Activated CD8-positive, alpha-beta T cell treated with anti-CD3 and anti-CD28 coated beads, Interleukin-2, amount 10 ng/mL, durations not matched to agents 7 days and 5 days (primary cell): Measurements from ENCODE around the gene RPP14. TPM values are rescaled to one million over a fixed set of nuclear protein-coding genes. Genes with fewer than 3 reads are reported as not detected.
A peak's percentile ranks its signal among the peaks of the same experiment; 100 is the strongest.
"Not testable (repeated sequence)": the region's sequence is repeated elsewhere in the genome, so short reads cannot be mapped to it uniquely, and the experiment has no call there.

ENCODE experiments used
- ATAC-seq: fragments of 150-1000 bp; cut with Tn5 transposase; one replicate; pipeline ENCODE4 v1.10.0; 2021; ENCODE audit warnings: moderate library complexity
- CTCF ChIA-PET: fragments of 350-600 bp; sonication (Branson Sonifier 250); formaldehyde crosslinking; loops from one replicate; lab custom pipeline; 2021; ENCODE audit warnings: antibody characterized with exemption; lab: Charles Lee
- POLR2A ChIA-PET: fragments of 350-600 bp; sonication (Branson Sonifier 250); formaldehyde crosslinking; loops from one replicate; lab custom pipeline; 2021; ENCODE audit warnings: antibody characterized with exemption; lab: Charles Lee
- DNase-seq: peaks from one replicate; pipeline ENCODE4 v3.0.0-alpha.2; 2020
- H3K27ac Mint-ChIP-seq: one replicate; pipeline ENCODE4 v1.8.0; 2021; ENCODE audit warnings: mild to moderate bottlenecking, mixed read lengths
- H3K27me3 Mint-ChIP-seq: one replicate; pipeline ENCODE4 v1.8.0; 2021; ENCODE audit warnings: low read depth, mixed read lengths
- H3K36me3 Mint-ChIP-seq: one replicate; pipeline ENCODE4 v1.8.0; 2021; ENCODE audit warnings: low read depth, mixed read lengths
- H3K4me1 Mint-ChIP-seq: one replicate; pipeline ENCODE4 v1.8.0; 2021; ENCODE audit warnings: low read depth, mixed read lengths
- H3K4me3 Mint-ChIP-seq: one replicate; pipeline ENCODE4 v1.8.0; 2021; ENCODE audit warnings: mild to moderate bottlenecking, mixed read lengths
- H3K9me3 Mint-ChIP-seq: one replicate; pipeline ENCODE4 v1.8.0; 2022; ENCODE audit warnings: mixed read lengths; ENCODE audit not compliant: insufficient read depth
- total RNA-seq, 2 experiments: library from RNA; stranded (reverse); gene quantifications; one replicate each; pipeline ENCODE4 v1.2.3, GENCODE V29; 2021

Gene RPP14
- total RNA-seq, 2 experiments from 2014 or later, result 12.8 to 15.1 TPM

DNA sequence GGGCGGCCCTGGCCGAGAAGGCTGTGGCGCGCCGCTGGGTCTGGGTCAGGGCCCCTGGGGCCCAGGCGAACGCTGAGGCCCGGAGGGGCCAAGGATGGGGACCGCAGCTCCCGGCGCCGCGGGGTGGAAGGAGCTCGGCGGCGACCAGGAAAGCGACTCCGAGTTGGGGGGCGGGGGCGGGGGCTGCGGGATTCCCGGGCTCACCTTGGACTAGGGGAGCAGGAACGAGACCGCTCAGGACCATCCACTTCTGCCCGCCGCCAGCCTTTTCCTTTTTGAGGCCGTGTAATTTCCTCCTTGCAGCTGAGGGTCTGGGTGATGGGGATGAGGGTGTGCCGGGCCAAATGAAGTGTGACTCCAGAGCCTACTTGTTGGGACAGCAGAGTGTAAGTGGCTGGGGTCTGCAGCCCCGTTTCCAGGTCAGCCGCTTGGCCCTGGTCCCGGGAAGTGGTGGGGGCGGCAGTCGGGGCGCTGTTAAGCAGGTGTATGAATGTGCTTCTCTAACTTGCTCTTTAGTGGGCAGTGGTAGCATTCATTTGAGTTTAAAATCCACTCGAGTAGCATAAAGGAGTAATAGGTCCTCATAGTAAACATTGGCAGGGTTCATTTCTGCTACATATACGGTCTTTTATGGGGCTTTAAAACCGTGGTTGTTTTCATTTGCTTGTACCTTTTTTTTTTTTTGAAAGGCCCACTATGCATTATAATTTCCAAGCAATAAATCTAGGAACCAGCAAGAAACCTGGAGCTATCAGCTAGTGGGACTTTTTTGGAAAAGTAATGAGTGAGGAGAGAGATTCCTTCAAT, 27.4 kb downstream of the RPP14 start:
- POLR2A ChIA-PET, result interaction anchor here (0.6 to 5.7 kb wide), 4 partner anchors 17 to 736 kb away, joined by 3 to 42 read pairs (median 3); no protein-coding TSS in a partner anchor
- H3K9me3 Mint-ChIP-seq, result no peaks in the 10 kb centered on the region
- peaks cover 41% of the 10 kb centered on the region for H3K4me1 Mint-ChIP-seq
- peak overlapping the region; percentile 100 for H3K4me3 Mint-ChIP-seq
- no peaks in the 10 kb centered on the region for H3K27me3 Mint-ChIP-seq
- CTCF ChIA-PET, result interaction anchor here (0.6 to 6.5 kb wide), 14 partner anchors 9 to 199 kb away, joined by 3 to 55 read pairs (median 4); partner anchors contain the start of genes HTD2, KCTD6 and RPP14
- DNase-seq, result peak; percentile 55
- peak; percentile 40 for ATAC-seq
- peaks cover 11% of the 10 kb centered on the region for H3K36me3 Mint-ChIP-seq
- peak overlapping the region; percentile 94 for H3K27ac Mint-ChIP-seq

DNA sequence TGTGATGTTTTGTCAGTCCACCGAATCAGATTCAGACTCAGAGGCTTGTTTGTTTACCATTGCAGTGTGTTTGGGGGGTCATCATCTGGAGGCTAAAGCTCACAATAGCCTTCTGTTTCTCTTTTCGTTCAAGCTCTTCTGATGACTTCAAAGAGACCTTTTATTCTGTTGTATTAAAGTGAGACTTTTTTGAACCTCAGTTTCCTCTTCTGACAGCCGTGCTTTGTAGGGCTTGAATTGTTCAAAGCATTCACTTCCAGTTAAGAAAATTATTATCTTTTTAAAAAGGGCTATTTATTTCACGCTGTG, 27.9 kb downstream of the RPP14 start:
- Mint-ChIP-seq H3K9me3 (no peaks in the 10 kb centered on the region), H3K27me3 (no peaks in the 10 kb centered on the region), H3K36me3 (peaks cover 16% of the 10 kb centered on the region), H3K27ac (peak overlapping the region; percentile 94), H3K4me3 (peak overlapping the region; percentile 100), H3K4me1 (peaks cover 41% of the 10 kb centered on the region)
- CTCF ChIA-PET, result interaction anchor here (0.7 to 6.5 kb wide), 14 partner anchors 9 to 199 kb away, joined by 3 to 55 read pairs (median 4); partner anchors contain the start of genes HTD2, KCTD6 and RPP14
- no peak for DNase-seq
- ATAC-seq, result no peak
- POLR2A ChIA-PET, result interaction anchor here (0.6 to 5.7 kb wide), 3 partner anchors 12 to 92 kb away, joined by 3 to 42 read pairs (median 4); no protein-coding TSS in a partner anchor

DNA sequence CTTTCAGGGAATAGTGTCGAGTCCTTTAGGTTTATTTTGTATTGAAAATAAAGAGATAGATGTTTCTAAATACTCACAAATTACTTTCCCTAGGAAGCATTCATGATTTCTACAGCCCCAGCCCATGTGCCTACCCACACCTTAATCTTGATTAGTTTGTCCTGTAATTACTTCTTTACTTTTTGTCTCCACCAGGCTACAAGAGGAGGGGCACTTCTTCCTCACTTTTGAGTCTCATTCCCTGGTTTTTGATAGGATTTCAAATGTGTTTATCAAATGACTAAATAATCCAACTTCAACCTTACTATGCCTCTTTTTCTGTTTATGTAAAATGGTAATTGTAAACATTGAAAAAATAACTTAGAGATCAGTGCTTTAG, 28.4 kb downstream of the RPP14 start:
- POLR2A ChIA-PET, result interaction anchor here (1.3 to 5.7 kb wide), 2 partner anchors 12 to 15 kb away, joined by 4 to 42 read pairs; no protein-coding TSS in a partner anchor
- Mint-ChIP-seq H3K4me3 (peak overlapping the region; percentile 100), H3K4me1 (peaks cover 44% of the 10 kb centered on the region), H3K9me3 (no peaks in the 10 kb centered on the region), H3K27me3 (no peaks in the 10 kb centered on the region), H3K36me3 (peaks cover 21% of the 10 kb centered on the region), H3K27ac (peak overlapping the region; percentile 92)
- no peak for DNase-seq
- CTCF ChIA-PET, result interaction anchor here (0.8 to 6.5 kb wide), 10 partner anchors 10 to 198 kb away, joined by 3 to 55 read pairs (median 9); partner anchors contain the start of genes HTD2, KCTD6 and RPP14
- no peak for ATAC-seq

DNA sequence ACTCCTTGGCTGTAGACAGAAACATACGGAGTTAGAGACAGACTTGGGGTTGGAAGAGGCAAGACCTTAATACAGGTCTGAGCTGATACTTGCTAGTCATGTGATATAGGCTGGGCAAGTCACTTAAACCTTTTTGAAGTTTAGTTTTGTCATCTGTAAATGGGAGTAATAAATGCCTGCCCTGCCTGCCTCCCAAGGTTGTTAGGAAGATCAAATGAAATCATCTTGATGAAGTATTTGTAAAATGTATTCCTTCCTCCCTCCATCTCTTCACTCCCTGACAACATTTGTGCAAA, 29.6 kb downstream of the RPP14 start:
- no peak for ATAC-seq
- Mint-ChIP-seq H3K27ac (peak overlapping the region; percentile 92), H3K4me1 (peaks cover 43% of the 10 kb centered on the region), H3K36me3 (peaks cover 23% of the 10 kb centered on the region), H3K27me3 (no peaks in the 10 kb centered on the region), H3K9me3 (no peaks in the 10 kb centered on the region), H3K4me3 (peak overlapping the region; percentile 100)
- no peak for DNase-seq
- ChIA-PET CTCF (interaction anchor here (0.6 to 6.5 kb wide), 8 partner anchors 10 to 97 kb away, joined by 3 to 55 read pairs (median 6); partner anchors contain the start of genes HTD2 and RPP14), POLR2A (interaction anchor here (1.1 to 5.7 kb wide), 4 partner anchors 9 to 156 kb away, joined by 3 to 42 read pairs (median 3); no protein-coding TSS in a partner anchor)

DNA sequence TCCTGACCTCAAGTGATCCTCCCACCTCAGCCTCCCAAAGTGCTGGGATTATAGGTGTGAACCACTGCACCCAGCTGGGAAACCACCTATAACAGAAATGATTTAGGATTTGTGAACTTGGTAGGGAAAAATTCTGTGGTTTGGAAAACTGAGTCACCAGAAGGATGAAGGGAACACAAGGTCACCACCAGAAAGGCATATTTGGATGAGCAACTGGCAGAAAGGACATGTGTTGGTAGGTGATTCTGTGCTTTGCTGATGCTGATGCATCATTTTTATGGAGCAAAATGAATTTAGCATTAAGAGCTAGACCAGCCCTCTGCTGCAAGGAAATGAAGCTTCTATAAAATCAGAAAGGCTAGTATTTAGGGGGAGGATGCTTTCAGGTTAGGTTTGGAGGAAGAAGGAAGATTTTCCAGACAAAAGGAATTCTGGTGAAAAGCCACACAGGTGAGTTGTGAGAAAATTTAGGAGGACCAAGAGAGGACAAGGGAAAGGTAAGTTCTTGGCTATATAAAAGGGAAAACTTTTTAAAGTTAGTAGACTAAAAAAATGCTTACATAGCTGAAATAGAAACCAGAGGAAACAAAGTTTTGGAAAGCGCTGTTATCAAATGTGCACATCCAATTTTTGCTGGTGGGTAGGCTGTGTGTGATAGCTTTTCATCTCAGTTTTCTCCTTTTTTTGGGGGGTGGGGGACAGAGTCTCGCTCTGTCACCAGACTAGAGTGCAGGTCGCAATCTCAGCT, 30.3 kb downstream of the RPP14 start:
- ChIA-PET POLR2A (interaction anchor here (0.7 to 5.7 kb wide), 6 partner anchors 8 to 155 kb away, joined by 3 to 42 read pairs (median 3); no protein-coding TSS in a partner anchor), CTCF (interaction anchor here (0.9 to 6.5 kb wide), 7 partner anchors 8 to 97 kb away, joined by 3 to 55 read pairs (median 4); partner anchors contain the start of genes HTD2 and RPP14)
- no peak for DNase-seq
- H3K4me3 Mint-ChIP-seq, result no peak overlapping the region
- H3K27ac Mint-ChIP-seq, result no peak overlapping the region
- peaks cover 46% of the 10 kb centered on the region for H3K4me1 Mint-ChIP-seq
- no peaks in the 10 kb centered on the region for H3K9me3 Mint-ChIP-seq
- ATAC-seq, result no peak
- H3K27me3 Mint-ChIP-seq, result no peaks in the 10 kb centered on the region
- peaks cover 27% of the 10 kb centered on the region for H3K36me3 Mint-ChIP-seq

DNA sequence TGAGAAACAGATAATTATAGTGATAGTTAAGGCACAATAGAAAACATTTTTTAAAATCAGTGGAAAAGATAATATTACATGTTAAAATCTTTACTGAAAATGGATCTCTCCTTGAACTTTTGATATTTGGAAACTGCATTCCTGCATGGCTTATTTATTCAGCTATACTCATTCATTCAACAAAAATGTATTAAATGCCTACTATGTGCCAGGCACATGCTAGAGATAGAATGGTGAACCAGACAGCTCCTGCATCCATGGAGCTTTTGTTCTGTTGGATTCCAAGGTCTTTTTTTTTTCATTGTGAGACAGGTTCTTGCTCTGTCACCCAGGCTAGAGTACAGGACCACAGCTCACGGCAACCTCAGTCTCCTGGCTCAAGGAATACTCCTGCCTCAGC, 31.1 kb downstream of the RPP14 start:
- ATAC-seq (no peak), DNase-seq (no peak)
- POLR2A ChIA-PET, result interaction anchor here (0.7 to 5.7 kb wide), 2 partner anchors 13 to 30 kb away, joined by 3 to 42 read pairs; no protein-coding TSS in a partner anchor

DNA sequence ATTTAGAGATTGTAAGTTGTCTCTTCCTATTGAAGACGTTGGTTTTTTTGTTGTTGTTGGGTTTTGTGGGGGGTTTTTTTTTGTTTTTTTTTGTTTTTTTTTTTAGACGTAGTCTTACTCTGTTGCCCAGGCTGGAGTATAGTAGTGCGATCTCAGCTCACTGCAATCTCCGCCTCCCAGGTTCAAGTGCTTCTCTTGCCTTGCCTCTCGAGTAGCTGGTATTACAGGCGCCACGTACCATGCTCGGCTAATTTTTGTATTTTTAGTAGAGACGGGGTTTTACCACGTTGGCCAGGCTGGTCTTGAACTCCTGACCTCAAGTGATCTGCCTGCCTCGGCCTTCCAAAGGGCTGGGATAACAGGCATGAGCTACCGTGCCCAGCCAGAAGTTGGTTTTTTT, 33.1 kb downstream of the RPP14 start:
- peaks cover 38% of the 10 kb centered on the region for H3K36me3 Mint-ChIP-seq
- peaks cover 34% of the 10 kb centered on the region for H3K4me1 Mint-ChIP-seq
- POLR2A ChIA-PET, result interaction anchor here (0.6 kb wide), 1 partner anchor 273 kb away, joined by 3 read pairs; no protein-coding TSS in a partner anchor
- H3K9me3 Mint-ChIP-seq, ATAC-seq, DNase-seq, H3K27ac Mint-ChIP-seq, H3K27me3 Mint-ChIP-seq, H3K4me3 Mint-ChIP-seq: not testable (repeated sequence)
- CTCF ChIA-PET, result interaction anchor here (1.0 to 3.1 kb wide), 2 partner anchors 12 to 246 kb away, joined by 3 to 13 read pairs; no protein-coding TSS in a partner anchor

More for the DNA sequence above, 31.1 kb downstream of the RPP14 start:
- Mint-ChIP-seq H3K4me1 (peaks cover 42% of the 10 kb centered on the region), H3K36me3 (peaks cover 30% of the 10 kb centered on the region), H3K4me3 (no peak overlapping the region), H3K27ac (no peak overlapping the region), H3K9me3 (no peaks in the 10 kb centered on the region), H3K27me3 (no peaks in the 10 kb centered on the region)
- CTCF ChIA-PET, result interaction anchor here (1.0 to 6.5 kb wide), 4 partner anchors 9 to 78 kb away, joined by 4 to 55 read pairs (median 28); partner anchors contain the start of genes HTD2 and RPP14

DNA sequence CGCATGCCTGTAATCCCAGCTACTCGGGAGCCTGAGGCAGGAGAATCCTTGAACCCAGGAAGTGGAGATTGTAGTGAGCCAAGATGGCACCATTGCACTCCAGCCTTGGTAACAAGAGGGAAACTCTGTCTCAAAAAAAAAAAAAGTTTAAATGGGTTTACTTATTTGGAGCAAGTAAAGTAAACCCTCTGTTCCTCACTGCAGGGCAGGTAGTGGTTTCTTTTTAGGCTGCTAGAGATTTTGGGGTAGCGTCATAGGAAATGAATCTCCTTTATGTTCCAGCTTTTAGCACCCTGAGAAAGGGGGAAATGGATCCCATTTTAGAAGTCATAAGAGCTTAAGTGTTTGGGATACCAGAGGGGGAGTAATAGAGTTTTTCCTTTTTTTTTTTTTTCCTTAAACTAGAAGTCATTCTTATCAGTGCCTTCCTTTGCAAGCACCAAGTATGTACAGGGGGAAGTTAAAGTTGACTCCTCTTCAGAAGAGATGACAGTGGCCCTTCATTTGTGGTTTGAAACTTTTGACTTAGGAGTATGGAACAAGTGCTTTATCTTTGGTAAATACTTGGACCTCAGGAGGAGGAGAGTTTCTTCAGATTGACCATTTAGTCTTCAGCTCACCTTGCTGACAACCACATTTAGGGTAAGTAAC, 34.7 kb downstream of the RPP14 start:
- peak overlapping the region; percentile 12 for H3K27ac Mint-ChIP-seq
- CTCF ChIA-PET, result interaction anchor here (1.1 to 3.1 kb wide), 3 partner anchors 10 to 34 kb away, joined by 3 to 13 read pairs (median 5); no protein-coding TSS in a partner anchor
- no peaks in the 10 kb centered on the region for H3K9me3 Mint-ChIP-seq
- DNase-seq (no peak), ATAC-seq (no peak)
- peaks cover 21% of the 10 kb centered on the region for H3K4me1 Mint-ChIP-seq
- no peak overlapping the region for H3K4me3 Mint-ChIP-seq
- H3K36me3 Mint-ChIP-seq, result peaks cover 34% of the 10 kb centered on the region
- H3K27me3 Mint-ChIP-seq, result no peaks in the 10 kb centered on the region
- POLR2A ChIA-PET, result interaction anchor here (0.6 to 1.2 kb wide), 2 partner anchors 9 to 35 kb away, joined by 3 to 5 read pairs; partner anchors contain the start of genes HTD2 and RPP14

DNA sequence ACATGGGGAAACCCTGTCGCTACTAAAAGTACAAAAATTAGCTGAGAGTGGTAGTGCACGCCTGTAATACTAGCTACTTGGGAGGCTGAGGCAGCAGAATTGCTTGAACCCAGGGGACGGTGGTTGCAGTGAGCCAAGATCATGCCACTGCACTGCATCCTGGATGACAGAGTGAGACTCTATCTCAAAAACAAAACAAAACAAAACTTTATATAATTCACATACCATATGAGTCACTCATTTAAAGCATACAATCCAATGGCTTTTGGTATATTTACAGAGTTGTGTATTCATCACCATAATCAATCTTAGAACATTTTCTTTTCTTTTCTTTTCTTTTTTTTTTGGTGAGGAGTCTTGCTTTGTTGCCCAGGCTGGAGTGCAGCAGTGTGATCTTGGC, 35.3 kb downstream of the RPP14 start:
- Mint-ChIP-seq H3K36me3 (peaks cover 34% of the 10 kb centered on the region), H3K4me1 (peaks cover 22% of the 10 kb centered on the region), H3K27me3 (no peaks in the 10 kb centered on the region), H3K4me3 (no peak overlapping the region), H3K27ac (peak overlapping the region; percentile 39), H3K9me3 (no peaks in the 10 kb centered on the region)
- DNase-seq (no peak), ATAC-seq (no peak)
- CTCF ChIA-PET, result interaction anchor here (1.1 to 3.1 kb wide), 3 partner anchors 10 to 34 kb away, joined by 3 to 13 read pairs (median 5); no protein-coding TSS in a partner anchor
- POLR2A ChIA-PET, result interaction anchor here (1.2 kb wide), 1 partner anchor 8 kb away, joined by 5 read pairs; no protein-coding TSS in a partner anchor

DNA sequence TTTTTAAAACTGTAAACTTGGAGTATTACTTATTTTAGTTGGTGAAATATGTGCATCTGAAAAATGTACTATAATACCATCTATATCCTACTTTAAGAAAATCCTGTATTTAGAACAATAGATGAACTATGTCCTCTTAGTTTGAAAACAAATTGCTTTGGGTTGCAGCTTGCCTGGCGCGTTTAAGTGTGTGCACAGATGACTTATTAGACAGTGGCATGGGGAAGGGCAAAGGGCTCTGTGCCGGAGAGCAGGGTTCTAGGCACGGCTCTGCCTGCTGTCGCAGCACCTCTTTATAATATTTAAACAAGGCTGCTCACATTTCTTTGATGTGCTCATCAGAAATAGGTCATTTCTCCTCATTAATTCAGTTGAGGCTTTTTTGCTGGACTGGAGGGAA, 36.6 kb downstream of the RPP14 start:
- DNase-seq (no peak), ATAC-seq (no peak)
- ChIA-PET CTCF (no interaction called here), POLR2A (no interaction called here)
- Mint-ChIP-seq H3K36me3 (peaks cover 40% of the 10 kb centered on the region), H3K9me3 (no peaks in the 10 kb centered on the region), H3K4me3 (no peak overlapping the region), H3K27me3 (no peaks in the 10 kb centered on the region), H3K4me1 (peaks cover 28% of the 10 kb centered on the region), H3K27ac (no peak overlapping the region)
